NCI-H345 (cell line): ENCODE results near the gene ZFP92.
A peak's percentile ranks its signal among the peaks of the same experiment; 100 is the strongest.

Source experiments
- DNase-seq: peaks from one replicate; lab custom pipeline; 2025; lab: John Stamatoyannopoulos, UW

The ZFP92 gene

DNA sequence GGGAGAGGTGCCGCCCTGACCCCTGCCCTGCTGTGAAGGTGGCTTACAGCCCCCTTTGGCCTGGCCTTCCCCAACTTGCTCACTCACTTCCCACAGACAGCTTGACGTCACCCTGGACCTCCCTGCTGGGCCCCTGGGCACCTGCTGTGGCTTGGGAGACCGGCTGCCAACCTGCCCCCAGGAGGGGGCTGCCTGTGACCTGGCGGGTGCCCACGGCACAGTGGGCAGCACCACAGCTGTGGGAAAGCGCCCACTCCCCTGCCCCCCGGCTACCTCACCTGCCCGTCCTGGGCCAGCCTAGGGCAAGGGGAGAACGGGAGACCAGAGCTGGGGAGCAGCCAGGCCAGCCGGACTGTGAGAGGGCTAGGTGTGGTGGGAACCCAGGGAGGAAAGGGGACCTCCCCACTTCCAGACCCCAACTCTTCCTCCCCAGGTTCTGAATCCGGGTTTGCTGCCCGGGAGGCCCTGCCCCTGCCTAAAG lies 2.4 kb upstream of the ZFP92 start:
- no peak for DNase-seq

DNA sequence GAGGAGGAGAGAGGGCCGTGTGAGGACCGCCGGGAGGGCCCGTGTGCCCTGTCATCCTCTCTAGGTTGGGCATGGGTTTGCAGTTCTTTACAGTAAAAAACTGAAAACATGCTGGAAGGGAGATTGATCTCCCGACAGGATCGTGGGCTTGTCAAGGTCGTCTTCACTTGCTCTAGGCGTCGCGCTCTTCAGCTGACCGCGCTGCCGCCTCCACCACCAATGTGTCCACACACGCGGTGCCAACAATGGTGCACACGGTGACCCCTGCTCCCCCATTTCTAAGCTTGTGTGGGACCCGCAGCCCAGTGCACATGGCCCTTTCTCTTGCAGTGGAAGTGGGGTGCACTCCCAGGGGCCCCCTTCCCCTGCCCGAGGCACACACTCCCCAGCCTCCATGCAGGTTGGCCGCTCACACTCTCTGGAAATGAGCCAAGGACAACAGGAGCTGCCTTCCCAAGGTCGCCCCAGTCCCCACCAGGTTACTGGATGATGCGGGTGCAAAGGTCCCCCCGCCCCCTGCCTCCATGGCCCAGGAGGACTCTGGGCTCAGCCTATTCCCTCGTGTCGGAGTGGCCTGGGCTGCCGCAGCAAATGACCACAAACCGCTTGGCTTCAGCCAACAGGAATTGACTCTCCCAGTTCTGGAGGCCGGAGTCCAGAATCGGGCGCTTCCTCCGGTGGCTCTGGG lies 1.7 kb upstream of the ZFP92 start:
- no peak for DNase-seq

DNA sequence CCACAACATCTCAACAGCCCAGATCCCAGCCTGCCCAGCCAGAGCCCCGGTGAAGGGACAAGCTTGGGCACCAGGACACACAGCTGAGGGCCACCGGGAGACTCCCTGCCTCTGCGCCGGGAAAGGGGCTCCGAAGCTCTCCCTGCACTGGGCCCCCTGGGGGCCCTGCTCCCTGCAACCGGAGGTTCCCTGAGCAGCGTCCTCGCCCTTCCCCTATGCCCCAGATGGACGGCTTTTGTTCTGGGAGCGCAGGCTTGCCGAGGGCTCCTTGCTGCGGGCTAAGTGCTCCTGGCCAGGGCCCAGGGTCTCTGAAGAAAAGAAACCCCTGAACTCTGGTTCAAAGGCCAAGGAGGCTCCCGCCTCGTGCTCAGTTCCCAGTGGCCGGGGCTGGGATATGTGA lies 899 bp upstream of the ZFP92 start:
- no peak for DNase-seq

DNA sequence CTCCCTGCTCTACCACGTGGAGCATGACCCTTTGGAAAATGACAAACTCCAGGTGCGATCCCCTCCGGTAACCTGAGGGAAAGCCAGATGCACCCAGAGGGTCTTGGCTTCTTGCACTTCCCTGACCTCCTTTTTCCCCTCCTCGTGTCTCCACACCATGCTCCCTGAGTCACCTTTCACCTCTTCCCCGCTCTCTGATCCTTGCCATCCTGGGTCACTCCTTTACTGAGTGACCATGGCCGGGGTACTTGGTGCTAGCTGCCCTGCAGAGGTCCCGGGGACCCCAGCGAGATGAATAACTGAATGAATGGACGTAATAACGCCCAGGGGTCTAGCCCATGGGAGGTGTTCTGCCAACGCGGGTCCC lies 401 bp upstream of the ZFP92 start:
- DNase-seq: no peak

DNA sequence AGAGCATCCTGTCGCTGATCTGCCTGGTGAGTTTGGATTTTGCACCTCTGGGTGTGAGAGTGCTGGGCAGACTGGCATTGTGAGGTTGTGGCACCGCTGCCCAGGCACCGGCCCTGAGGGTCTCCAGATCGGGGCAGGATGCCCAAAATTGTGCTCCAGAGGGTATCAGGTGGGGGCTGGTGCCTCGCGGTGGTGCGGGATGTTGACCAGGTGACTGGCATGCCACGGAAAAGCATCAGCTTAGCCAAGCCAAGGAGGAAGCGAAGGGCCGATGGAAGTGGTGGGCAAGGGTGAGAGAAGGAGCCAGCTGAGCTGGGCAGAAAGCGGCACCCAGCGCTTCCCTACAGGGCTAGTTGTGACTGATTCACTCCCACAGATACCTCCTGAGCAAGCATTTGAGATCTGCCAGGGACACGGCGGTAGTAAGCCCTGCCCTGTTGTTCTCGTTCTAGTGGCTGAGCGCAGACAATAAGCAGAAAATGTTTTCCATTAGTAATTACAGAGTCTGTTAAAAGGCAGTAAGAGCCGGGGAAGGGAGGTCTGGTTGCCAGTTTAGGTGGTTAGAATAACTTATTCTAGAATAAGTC lies 809 bp downstream of the ZFP92 start:
- peak; percentile 47 for DNase-seq

DNA sequence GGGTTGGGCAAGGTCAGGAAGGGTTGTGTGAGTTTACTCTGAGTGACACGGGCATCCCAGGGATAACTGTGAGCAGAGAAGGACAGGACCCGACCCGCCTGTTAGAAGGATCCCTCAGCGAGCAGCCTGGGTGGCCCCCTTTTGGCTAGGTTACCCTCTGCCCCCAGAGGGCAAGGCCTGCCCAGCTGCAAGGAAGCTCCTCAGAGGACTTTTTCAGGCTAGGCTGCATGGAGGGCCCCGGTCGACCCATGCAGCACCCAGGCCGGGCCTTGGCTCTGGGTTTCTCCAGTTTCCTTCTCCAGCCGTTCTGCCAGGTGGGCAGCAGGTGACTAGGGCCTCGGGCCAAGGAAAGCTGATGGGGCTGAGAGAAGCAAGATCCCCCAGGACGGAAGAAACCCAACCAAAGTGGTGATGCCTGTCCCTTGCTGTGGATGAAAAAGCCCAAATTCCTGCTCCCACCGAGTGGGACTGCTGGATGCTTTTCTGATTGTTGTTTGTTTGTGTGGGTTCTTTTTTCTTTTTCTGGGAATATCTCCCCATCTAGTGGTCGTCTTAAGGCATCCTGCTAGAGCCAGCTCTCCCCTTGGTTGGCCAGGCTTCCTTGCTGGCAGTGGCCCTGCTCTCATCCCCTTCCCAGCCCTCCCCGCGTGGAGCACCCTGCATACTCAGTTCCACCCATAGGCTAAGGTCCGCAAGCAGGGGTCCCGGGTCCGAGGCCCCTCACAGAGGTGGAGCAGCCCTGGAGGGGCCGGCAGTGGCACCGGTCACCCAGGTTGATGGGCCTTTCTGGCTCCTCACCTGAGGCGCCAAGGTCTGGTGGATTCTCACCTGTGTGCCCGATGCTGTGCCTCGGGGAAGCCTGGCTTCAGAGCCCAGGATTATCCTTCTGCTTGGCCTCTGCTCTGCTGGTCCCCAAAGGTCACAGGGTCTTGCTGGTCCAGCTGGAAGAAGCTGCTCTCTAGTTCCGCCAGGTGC lies 1.8 kb downstream of the ZFP92 start:
- peak; percentile 4 for DNase-seq

DNA sequence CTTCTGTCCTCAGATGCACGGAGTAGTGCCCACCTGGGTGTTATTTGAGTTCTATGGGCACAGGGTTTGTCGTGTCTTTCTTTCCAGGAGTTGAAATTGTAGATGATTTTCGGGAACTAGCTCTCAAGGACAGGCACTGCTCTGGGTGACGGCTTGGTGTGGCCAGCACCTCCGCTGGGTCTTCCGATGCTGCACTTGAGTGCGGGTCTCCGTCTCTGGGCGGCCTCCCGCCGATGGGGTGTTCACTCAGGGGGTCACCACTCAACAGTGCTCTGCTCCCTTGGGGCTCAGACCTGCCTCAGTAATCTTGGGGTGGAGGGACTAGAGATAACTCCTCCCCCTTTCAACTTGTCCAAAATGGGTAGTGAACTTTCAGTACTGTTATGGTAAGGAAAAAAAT lies 2.5 kb downstream of the ZFP92 start:
- DNase-seq: no peak

DNA sequence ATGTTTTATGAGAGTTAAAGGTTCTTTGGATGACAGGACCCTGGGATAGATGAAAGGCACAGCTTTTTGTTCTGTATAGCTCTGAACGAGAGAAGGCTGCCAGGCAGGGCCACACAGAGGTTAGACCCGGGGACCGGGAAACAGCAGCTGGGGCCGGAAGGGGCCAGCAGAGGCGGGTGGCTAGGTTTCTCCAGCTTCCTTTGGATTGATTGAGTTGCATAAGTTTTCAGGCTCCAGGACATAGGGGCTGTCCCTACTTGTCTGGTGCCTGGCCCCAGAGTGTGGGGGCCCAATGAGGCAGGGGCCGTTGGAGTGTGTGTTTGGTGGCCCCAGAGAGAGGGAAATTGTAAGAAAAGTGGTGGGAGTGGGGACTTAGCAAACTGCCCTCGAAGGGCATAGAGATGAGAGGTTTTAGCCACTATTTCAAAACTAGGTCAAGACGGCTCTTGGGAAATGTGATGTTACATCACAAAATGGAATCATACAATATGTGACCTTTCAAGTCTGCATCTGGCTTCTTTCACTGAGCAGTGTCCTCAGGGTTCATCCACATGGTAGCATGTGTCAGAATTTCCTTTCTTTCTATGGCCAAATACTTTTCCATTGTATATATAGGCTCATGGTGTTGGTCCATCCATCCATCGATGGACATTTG lies 3.7 kb downstream of the ZFP92 start:
- DNase-seq: no peak

DNA sequence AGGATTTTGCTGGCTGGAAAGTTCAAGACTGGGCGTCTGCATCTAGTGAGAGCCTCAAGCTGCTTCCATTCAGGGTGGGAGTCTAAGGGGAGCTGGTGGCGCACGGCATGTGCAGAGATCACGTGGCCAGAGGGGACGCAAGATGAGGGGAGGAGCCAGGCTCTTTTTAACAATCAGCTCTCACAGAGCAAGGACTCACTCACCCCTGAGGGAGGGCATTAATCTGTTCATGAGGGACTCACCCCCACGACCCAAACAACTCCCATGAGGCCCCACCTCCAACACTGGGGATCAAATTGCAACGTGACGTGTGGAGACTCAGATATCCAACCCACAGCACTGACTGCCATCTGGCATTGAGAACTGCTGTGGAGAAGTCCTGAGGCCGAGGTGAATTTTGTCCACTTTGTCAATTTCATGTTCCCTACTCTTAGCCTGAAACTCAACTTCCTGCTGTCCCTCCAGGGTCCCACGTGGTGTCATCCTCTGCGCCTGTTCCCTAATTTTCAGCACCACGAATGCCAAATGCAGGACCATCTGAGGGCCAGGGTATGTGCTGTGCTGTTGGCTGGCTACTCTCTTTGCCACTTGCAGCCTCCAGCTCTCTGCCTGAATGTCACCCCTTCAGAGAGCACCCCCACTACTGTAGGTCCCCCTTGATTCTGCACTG lies 5.6 kb downstream of the ZFP92 start:
- DNase-seq: no peak

DNA sequence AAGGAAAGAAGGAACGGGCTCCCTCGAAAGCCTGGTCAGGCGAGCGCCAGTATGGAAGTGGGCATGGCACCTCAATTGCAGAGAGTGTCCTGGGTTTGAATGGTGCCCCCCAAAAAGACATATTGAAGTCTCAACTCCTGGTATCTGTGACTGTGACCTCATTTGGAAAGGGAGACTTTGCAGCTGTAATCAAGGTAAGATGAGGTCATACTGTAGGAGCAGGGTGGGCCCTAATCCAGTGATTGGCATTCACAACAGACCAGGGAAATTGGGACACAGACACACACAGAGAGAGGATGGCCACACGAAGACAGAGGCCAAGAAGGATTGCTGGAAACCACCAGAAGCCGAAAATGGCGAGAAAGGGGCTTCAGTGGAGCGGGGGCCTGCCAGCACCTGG lies 6.4 kb downstream of the ZFP92 start:
- DNase-seq: no peak

DNA sequence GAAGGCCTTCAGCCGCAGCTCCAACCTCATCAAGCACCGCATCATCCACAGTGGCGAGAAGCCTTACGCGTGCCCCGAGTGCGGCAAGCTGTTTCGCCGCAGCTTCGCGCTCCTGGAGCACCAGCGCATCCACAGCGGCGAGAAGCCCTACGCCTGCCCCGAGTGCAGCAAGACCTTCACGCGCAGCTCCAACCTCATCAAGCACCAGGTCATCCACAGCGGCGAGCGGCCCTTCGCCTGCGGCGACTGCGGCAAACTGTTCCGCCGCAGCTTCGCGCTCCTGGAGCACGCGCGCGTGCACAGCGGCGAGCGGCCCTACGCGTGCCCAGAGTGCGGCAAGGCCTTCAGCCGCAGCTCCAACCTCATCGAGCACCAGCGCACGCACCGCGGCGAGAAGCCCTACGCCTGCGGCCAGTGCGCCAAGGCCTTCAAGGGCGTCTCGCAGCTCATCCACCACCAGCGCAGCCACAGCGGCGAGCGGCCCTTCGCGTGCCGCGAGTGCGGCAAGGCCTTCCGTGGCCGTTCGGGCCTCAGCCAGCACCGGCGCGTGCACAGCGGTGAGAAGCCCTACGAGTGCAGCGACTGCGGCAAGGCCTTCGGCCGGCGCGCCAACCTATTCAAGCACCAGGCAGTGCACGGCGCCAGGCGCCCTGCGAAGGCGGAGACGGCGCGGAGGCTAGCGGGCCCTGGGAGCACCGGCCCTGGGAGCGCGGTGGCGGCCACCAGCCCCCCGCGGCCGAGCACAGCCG lies 9.8 kb downstream of the ZFP92 start:
- DNase-seq: no peak

DNA sequence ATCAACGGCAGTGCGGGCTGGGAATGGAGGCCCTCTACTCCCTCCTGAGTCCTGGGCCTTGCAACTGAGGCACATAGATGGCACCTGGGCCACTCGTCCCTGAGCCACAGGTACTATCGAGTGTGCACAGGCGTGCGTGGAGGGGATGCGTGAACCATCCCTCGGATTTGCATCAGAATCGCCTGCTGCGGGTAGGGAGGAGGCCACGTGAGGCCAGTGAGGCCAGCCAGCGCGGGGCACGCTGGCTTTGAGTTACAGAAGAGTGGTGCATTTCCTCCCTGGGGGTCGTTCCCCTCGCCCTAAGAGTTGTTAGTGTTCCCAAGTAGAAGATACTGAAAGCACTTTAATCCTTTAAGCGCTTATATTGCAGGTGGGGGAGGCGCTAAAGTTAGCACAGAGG lies 10.6 kb downstream of the ZFP92 start:
- DNase-seq: no peak

DNA sequence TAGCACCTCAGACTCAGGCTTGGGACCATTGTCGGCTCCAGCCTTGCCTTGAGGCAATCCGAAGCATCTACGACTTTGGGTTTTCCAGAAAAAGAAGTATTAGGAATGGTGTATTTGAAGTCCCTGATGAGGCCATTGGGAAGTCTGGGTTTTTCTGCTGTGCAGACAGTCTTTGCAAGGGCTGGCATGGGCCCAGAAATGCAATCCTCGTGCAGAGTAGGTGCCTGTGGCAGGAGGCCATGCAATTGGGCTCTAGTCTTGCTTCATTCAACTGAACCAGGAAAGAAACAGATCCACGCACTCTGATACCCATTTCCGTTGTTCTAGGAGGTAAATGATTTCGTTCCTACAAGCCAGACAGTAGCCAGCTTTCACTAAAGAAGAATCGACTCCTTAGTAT lies 12.4 kb downstream of the ZFP92 start:
- DNase-seq: no peak

DNA sequence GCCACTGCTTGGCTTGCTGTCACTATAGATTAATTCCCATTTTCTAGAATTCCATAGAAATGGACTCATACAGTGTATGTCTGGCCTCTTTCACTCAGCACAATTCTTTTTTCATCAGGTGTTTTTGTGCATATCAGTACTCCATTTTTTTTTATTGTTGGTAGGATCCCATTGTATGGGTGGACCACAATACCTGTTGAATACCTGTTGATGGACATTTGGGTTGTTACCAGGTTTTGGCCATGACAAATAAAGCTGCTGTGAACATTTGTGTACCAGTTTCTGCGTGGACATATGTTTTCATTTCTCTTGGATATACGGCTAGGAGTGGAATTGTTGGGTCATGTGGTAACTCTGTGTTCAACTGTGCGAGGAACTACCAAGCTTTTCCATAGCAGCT lies 14.9 kb downstream of the ZFP92 start:
- no peak for DNase-seq

DNA sequence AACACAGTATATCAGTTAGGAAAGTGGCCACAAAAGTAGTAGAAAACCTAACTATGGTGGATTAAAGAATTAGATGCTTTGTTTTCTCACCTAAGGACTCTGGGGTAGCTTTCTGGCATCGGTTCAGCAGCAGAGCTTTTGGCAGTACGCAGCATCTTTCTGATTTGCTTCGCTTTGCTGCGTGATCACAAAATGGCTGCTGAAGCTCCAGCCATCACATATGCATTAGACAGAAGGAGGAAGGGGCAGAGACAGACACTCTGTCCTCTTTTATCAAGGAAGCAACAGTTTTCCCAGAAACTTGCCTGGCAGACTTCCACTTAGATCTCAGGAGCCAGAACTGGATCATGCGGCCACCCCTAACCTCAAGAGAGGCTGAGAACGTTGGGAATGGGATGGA lies 19.5 kb downstream of the ZFP92 start:
- no peak for DNase-seq

DNA sequence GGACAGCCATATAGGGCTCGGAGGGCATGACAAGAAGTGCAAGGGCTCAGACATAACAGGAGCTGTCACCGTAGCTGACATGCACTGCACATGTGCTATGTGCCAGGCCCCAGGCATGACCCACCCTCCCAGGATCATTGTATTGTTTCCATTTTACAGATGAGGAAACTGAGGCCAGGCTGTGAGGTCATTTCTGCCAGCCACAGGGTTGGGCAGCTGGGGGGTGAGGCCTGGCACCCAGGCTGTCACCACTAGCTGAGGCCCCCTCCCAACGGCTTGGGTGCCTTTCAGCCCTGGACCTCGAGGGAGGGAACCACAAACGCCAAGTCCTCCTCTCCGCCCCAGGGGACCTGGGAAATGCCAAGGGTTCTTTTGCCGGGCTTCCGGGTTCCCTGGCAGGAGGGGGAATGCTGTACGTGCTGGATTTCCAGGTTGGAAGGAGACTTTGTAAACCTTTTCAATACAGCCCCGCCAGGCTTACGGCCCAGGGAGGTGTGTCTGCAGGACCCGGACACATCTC lies 21.9 kb downstream of the ZFP92 start:
- no peak for DNase-seq

DNA sequence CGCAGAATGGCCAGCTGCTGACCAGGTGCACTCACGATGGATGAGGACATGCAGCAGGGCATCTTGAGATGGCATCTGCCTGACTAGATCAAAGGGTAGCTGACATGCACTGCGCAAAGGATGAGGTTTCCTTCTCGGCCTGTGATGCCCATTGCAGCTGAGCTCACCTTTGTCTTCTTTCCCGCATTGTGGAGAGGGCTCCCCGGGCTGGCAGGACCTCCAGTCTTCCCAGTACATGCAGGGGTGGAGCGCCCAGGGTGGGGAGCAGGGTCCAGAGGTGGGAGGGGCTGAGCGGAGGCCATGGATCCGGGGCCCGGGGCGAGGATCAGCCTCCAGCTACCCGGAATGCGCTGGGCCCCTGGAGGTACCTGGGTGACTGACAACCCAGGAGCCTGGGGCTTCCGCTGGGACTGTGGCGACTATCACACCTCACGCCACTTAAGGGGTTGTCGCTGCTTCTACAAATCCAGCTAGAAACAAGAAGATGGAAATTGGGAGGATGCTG lies 22.6 kb downstream of the ZFP92 start:
- DNase-seq: no peak

DNA sequence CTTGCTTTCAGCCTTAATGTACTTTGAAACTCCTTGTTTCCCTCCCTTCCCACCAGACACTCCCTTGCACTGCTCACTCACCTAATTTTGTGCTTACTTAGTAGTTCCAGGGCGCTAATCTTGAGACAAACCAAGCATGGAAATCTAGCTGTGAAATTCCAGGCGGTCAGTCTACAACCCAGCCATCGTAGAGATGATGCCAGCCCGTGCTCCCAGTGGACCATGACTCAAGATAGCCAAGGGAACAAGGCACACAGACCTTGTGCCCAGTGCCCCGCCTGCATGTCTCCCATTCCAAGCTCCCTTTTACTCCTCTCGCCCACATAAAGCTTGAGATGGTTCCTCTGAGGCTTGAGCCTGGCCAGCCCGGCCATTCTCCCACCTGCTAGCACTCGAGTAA lies 23.5 kb downstream of the ZFP92 start:
- no peak for DNase-seq

DNA sequence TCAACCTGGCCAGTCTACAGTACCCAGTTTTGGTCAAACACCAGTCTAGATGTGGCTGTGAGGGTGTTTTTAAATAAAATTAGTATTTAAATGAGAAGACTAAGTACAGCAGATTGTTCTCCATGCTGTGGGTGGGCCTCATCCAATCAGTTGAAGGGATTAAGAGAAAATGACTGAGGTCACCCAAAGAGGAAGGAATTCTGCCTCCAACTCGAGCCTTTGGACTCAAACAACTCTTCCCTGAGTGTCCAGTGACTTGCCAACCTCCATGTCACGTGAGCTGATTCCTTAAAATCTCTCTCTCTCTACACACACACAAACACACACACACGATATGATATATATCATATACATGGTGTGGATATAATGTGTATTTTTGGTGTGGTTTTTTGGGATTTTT lies 24.6 kb downstream of the ZFP92 start:
- no peak for DNase-seq

DNA sequence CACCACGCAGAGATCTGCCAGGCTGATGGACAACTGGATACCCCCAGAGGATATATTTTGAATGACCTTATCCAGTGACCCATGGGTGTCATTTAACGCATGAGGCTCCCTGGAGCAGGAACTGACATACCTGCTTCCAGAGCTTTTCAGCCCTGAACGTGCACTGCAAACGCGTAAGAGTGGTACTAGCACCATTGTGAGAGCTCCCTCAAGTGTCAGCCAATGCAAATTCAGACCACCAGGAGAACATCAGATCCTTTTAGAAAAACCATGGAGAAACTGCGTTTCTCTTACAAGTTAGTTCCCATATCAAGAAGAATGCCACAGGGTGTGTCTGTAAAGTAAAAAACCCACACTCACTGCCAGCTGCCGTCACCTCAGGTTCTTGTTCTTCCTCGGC lies 27.3 kb downstream of the ZFP92 start:
- peak; percentile 12 for DNase-seq

DNA sequence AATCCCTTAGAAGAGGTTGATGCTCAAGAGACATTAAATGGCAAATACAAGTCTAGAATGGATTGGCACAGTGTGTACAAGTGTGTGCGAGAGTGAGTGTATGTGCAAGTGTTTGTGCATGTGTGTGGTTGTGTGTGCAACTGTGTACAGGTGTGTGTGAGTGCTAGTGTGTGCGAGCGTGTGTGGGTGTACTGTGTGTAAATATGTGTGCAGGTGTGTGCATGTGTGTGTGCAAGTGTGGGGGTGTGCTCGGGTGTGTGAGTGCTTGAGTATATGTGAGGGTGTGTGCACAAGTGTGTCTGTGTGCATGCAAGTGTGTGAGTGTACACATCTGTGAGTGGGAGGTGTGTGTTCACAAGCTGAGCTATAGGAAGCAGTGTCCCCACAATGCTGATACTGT lies 28.7 kb downstream of the ZFP92 start:
- no peak for DNase-seq
